Effector CD4-positive, alpha-beta T cell (primary cell): ENCODE data around the gene EFCAB5.
A peak's percentile ranks its signal among the peaks of the same experiment; 100 is the strongest.
"Not testable (repeated sequence)": the region's sequence is repeated elsewhere in the genome, so short reads cannot be mapped to it uniquely, and the experiment has no call there.

Source experiments
- DNase-seq: peaks from one replicate; pipeline ENCODE4 v3.0.0-alpha.2; 2020

EFCAB5 gene

GRCh38 chr17:30103921-30104320, 162.5 kb downstream of the EFCAB5 start:
- no peak for DNase-seq

GRCh38 chr17:30104575-30105339, 163.3 kb downstream of the EFCAB5 start:
- peak; percentile 58 for DNase-seq

- no peak for DNase-seq
Measured at GRCh38 chr17:30112794-30113193, 171.4 kb downstream of the EFCAB5 start.

- no peak for DNase-seq
Measured at GRCh38 chr17:30113213-30113612, 171.8 kb downstream of the EFCAB5 start.

- no peak for DNase-seq
Measured at GRCh38 chr17:30116345-30116660, 174.9 kb downstream of the EFCAB5 start.

- peak; percentile 90 for DNase-seq
Measured at GRCh38 chr17:30116661-30117551, 175.5 kb downstream of the EFCAB5 start, which contains the start of gene NSRP1. TSS of gene NSRP1 (plus strand) at chr17:30116816. CDS start at chr17:30116844, 28 bp downstream.

GRCh38 chr17:30117675-30118081, 176.2 kb downstream of the EFCAB5 start:
- DNase-seq = no peak

- not testable (repeated sequence) for DNase-seq
Measured at GRCh38 chr17:30118635-30119034, 177.2 kb downstream of the EFCAB5 start.

- no peak for DNase-seq
Measured at GRCh38 chr17:30124273-30124796, 182.9 kb downstream of the EFCAB5 start.

- DNase-seq = no peak
Measured at GRCh38 chr17:30130121-30130520, 188.7 kb downstream of the EFCAB5 start.

GRCh38 chr17:30132615-30133014, 191.2 kb downstream of the EFCAB5 start:
- no peak for DNase-seq

- no peak for DNase-seq
Measured at GRCh38 chr17:30133197-30133596, 191.8 kb downstream of the EFCAB5 start.

- DNase-seq = no peak
Measured at GRCh38 chr17:30134551-30134950, 193.1 kb downstream of the EFCAB5 start.

- DNase-seq = no peak
Measured at GRCh38 chr17:30137158-30137557, 195.7 kb downstream of the EFCAB5 start.

GRCh38 chr17:30147860-30148259, 206.4 kb downstream of the EFCAB5 start:
- not testable (repeated sequence) for DNase-seq

- no peak for DNase-seq
Measured at GRCh38 chr17:30148376-30148775, 206.9 kb downstream of the EFCAB5 start.

- no peak for DNase-seq
Measured at GRCh38 chr17:30151471-30151870, 210.0 kb downstream of the EFCAB5 start.

- no peak for DNase-seq
Measured at GRCh38 chr17:30153463-30153862, 212.0 kb downstream of the EFCAB5 start.

GRCh38 chr17:30155389-30155788, 214.0 kb downstream of the EFCAB5 start:
- no peak for DNase-seq
